ENCODE data around the gene ZNF784.

ZNF784 gene

DNA sequence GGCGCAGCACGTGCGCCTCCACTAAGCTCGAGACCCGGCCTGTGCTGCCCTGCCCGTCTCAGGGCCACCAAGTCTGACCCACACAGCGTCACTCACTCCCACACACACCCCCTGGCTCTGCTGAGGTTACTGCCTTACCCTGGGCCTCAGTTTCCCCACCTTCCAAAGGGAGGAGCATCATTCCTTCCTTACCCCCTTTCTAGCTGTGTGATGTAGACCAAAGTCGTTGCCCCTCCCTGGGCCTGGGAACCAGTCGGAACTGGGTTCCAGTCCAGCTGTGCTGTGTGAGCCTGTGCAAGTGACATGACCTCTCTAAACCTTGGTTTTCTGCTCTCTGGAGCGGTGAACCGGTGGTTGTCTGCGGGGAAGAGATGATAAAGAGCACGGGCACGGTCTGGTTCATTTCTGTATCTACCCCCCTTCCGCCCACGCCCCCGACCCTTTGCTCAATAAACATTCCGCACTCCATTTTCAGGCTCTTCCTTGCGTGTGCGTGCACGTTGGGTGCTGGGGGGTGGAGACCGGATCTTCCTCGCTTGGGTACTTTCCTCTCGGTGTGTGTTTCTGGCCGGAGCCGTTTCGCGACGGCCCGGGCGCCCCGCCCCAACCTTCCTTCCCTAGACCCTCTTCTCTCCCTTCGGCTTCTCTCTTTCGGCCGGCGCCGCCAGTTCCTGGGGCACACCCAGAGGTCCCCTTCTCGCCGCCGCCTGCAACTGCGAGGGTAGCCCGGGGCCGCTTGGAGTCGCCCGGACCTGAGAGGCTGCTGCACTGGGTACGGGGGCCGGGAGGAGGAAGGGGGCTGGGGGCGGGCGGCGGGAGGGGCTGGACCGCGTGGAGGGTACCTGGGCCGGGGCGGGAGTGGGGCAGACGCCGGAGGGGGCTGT, 18.9 kb upstream of the ZNF784 start, which contains the start of gene ZNF581:
Gene ZNF581, plus strand, starts transcription at position 647 of the 884 bp plus-strand sequence. CDS start 923 bp downstream, outside the sequence.
- no peak for DNase-seq (ENCODE audit: low read depth)

DNA sequence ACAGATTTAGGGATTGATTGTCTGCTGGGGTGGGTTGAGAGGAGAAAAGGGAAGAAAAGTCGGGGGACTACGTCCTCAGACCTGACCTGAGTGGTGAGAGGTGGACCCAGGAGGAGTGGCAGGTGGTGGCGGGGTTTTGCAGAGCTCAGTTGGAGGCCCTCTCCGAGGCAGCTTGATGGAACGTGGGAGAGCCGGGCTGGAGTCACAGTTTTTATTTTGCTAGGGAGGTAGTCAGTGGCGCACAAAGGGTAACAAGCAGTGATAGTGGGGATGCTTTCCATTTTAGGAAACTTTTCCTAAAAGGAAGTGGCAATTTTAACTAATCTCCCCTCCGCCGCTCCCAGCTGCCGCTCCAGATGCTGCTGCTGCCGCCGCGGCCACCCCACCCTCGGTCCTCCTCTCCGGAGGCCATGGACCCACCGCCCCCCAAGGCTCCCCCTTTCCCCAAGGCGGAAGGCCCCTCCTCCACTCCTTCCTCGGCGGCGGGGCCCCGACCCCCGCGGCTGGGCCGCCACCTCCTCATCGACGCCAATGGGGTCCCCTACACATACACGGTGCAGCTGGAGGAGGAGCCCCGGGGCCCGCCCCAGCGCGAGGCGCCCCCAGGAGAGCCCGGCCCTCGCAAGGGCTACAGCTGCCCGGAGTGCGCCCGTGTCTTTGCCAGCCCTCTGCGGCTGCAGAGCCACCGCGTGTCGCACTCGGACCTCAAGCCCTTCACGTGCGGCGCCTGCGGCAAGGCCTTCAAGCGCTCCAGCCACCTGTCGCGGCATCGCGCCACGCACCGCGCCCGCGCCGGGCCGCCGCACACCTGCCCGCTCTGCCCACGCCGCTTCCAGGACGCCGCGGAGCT, 18.0 kb upstream of the ZNF784 start:
- no peak for DNase-seq (ENCODE audit: low read depth)

DNA sequence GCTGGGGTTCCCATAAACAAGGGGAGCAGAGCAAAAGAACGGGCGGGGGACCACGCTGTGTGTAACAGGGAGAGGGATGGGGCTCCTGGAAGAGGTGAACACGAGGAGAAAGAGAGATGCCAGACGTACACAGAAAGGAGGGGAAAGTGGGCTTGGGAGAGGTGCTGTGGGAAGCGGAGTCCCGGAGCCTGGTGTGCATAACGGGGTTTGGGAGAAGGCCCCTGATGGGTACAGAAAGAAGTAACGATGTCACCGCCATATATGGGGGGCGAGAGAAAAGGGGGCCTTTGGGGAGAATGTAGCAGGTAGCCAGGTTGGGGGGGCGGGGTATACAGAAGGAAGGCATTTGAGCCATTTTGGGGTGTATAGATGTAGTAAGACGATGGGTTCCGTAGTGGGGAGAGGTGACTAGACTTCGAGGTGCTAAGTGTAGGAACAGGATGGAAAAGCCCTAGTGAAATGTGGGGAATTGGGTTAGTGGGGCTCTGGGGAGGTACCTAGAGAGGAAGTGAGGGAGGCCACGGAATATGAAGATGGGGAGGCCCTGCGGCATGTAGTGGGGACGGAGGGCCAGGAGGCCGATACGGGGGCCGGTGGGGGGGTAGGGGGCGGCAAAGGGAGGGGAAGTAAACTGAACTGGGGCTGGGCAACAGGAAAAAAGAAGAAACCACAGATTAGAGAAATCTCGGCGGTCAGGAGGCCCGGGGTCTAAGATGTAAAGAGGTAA, 17.2 kb upstream of the ZNF784 start:
- no peak for DNase-seq (ENCODE audit: low read depth)

DNA sequence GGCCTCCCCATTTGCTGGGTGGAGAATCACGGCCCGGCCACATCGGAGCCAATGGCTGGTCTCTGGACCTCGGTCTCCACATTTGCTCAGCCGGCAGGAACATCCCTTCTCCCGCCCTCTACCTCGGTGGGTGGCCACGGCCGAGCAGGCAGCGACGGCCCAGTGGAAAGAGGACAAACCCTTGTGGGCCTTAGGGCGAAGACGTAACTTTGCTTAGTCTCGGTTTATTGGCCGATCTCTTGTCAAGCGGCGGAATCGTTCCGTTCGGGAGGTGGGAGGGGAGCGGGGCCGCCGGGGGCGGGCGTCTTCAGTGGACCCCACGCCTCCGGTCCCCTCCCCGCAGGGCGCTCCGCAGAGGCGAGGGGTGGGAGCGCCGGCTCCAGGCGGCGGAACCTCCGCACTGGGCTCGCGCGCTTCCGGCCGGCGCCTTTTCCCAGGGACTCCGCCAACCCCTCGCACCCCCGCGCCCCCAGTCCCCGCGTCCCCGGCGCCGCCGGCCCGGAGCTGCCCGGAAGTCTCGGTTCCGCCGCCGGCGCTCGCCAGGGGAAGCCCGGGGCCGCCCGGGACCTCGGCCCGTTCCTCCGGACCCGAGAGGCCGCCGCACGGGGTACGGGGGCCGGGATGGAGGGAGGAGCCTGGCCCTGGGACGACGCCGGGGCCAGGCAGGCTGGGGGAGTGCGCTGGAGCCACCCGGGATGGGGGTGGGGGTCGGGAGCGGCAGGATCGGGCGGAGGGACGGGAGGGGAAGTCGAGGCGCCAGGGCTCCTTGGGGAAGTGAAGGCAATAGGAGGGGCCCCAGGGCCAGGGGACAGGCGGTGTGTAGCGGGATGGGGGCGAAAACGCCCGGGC, 16.4 kb upstream of the ZNF784 start, which contains the start of gene ZNF580:
Gene ZNF580, plus strand, starts transcription at position 426 of the 849 bp plus-strand sequence. CDS start 1,507 bp downstream, outside the sequence.
- DNase-seq (ENCODE audit: low read depth), result no peak

DNA sequence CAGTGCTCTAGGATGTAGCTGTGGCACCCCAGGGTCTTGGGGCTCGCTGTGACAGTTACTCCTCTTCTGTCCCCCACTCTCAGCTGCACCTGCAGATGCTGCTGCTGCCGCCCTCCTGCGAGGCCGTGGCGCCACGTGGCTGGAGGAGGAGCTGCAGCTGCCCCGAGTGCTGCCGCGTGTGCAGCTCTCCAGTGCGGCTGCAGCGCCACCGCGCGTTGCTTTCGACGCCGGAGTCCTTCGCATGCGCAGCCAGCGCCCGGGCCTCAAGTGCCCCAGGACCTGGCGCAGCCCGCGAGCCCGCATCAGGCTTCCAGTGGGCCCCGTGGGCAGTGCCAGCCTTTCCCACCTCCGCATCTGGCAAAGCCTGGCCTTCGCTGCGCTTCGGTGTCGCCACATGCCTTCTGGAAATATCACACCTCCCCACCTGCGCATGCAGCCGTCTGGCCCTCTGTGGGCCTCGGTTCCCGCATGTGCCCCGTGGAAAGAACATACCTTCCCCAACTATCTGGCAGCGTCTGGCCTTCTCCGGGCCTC, 15.7 kb upstream of the ZNF784 start:
- no peak for DNase-seq (ENCODE audit: low read depth)

DNA sequence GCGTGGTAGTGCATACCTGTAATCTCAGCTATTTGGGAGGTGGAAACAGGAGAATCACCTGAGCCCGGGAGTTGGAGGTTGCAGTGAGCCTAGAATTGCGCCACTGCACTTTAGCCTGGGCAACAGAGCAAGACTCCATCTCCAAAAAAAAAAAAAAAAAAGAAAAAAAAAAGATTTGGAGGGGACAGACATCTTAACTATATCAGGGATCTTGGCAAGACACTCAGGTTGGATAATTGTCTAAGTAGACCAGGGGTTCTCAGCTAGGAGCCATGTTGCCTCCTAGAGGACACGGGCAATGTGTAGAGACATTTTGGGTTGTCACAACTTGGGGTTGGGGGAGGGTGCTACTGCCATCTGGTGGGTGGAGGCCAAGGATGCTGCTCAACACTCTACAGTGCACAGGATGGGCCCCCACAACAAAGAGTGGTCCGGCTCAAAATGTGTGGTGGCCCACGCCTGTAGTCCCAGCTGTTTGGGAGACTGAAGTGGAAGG, 14.5 kb upstream of the ZNF784 start:
- no peak for DNase-seq (ENCODE audit: low read depth)

DNA sequence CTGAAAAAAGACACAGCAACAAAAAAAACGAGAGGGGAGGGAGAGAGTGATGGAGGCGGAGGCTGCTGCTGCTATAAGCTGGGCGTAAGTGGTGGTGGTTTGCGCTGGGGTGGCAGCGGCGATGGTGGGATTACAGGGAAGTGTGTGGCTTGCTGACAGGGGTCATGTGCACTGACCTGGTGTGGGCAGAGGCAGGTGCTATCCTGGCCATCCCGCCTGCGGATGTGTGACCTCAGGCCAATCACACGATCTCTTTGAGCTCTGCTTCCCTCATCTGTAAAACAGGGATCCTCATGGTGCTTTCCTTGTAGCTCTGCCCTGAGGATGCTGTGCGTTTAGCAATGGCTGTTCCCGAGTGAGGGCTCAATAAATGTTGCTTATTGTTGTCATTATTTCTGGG, 13.2 kb upstream of the ZNF784 start:
- no peak for DNase-seq (ENCODE audit: low read depth)

DNA sequence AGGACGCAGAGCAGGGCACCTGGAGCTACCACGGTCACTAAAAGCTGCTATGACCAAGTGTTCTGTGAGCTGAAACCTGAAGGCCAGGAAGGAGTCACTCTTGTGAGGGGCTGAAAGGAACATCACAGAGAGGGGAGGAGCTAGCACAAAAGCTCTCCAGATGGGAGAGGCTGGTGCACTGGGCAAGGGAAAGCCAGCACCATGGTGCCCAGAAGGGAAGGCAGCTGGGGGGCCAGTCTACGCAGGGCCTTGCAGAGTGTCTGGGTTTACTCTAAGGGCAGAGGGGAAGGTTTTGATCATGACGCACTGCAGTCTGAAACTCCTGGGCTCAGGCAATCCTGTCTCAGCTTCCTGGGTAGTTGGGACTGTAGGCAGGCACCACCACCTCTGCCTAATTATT, 12.4 kb upstream of the ZNF784 start:
- DNase-seq (ENCODE audit: low read depth), result no peak

DNA sequence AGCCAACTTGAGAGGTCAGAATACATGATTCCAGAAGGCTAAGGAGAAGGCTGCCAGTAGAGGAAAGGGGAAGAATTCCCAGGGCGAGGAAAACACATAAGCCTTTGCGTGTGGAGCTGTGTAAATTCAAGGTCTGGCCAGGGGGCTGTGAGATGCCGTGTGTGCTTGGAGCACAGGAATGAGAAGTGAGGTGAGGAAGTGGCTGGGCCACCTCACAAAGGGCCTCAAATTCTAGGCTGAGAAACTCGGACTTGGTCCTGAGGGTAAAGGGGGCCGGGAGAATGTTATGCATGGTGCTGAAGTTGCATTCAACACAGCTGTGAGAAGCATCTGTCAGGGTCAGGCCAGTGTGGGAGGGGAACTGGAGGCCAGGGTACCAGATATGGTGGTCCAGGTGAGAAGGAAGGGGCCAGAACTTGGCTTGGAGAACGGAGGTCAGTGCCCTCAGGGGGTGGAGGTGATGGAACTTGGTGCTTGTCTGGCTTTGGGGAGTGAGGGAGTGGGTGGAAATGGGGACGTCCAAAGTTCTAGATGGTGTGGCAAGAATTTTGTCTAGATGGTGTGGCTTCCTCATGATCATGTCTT, 11.6 kb upstream of the ZNF784 start:
- DNase-seq (ENCODE audit: low read depth), result no peak

DNA sequence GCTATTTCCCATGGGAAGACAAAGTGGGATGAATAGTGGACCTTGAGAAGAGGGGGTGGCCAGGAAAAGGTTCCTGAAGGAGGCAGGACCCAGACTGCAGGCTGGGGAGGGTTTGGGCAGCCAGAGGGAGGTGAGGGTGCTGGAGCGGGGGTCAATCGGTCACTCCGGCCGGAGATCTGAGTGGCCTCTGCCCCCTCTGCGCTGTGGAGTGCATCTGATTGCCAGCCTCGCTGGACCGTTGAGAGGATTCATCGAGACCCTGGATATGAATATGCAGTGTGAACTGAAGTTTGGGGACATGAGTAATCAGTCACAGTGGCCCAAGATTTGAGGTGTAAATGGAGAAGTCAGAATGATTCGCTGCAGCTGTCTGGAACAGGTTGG, 11.0 kb upstream of the ZNF784 start:
- DNase-seq (ENCODE audit: low read depth), result no peak

DNA sequence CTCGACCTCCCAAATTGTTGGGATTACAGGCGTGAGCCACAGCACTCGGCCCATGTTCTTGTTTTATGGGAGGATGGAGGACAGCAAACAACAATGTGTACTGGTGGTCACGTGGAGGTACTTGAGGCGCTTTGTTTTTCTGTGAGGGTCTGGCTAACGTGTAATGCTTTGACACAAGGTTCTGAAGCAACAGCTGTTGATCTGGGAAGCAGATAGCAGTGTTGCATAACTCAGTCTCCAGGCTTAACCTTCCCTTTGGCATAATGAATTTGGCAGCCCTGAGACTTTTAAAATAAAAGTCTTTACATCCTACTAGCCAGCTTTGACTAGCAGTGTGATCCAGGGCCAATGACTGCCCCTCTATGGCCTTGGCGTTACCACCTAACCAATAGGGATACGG, 9.5 kb upstream of the ZNF784 start:
- no peak for DNase-seq (ENCODE audit: low read depth)

DNA sequence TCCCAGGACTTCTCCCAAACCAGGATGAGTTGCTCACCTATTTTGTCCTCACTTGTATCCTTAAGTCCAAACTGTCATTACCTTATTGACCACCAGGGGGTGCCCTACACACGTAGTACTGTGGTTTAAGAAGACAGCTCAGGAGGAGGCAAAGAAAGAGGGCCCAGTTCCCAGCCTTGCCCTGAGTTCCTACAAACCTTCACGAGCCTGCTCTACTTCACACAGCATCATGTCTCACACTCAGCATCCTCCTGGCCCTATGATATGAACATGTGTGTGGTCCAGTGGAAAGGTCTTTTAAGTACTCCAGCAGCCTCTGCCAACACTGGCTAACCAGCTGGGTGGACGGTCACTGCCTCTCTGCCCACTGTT, 8.1 kb upstream of the ZNF784 start:
- DNase-seq (ENCODE audit: low read depth), result no peak

DNA sequence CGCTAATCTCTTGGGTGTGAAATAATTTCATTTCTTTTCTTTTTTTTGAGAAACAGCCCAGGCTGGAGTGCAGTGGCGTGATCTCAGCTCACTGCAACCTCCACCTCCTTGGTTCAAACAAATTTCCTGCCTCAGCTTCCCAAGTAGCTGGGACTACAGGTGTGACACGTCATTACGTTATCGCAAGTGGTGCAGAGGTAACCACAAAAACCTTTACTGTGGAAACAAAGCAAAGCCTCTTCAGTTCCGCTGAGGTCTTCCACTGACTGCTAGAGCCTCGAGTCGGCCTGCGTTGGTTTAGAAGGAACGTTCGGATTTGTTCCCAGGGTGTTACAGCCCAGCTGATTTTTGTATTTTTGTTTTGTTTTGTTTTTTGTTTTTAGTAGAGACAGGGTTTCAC, 2.0 kb upstream of the ZNF784 start:
- no peak for DNase-seq (ENCODE audit: low read depth)

DNA sequence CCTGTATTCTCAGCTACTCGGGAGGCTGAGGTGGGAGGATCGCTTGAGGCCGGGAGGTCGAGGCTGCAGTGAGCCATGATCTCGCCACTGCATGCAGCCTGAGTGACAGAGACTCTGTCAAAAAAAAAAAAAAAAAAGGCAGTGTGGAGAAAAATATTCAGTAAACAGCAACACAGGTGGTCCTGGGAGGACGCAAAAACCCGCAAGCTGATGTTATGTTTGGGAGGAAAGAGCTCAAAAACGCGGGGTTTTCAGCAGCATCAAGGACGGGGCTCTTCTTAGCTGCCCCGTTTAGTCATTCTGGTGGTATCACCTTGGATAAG, 599 bp upstream of the ZNF784 start:
- DNase-seq (ENCODE audit: low read depth), result no peak

DNA sequence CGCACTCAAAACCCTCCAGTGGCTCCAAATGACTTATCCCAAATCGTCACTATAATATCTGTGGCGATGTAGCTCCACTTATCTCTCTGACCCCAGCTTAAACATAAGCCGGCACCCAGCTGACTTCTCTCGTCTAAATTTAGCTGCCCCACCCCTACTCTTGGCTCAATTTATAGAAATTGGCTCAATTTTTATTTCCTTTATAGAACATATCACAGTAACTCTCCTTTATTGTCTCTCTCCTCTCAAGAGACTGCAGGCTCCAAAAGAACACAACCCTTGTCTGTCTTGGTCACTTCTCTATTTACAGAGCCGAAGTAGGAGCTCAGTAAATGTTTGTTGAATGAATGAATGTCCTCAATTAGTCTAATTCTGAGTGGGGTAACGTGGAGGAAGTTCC, 805 bp downstream of the ZNF784 start:
- DNase-seq (ENCODE audit: low read depth), result no peak

DNA sequence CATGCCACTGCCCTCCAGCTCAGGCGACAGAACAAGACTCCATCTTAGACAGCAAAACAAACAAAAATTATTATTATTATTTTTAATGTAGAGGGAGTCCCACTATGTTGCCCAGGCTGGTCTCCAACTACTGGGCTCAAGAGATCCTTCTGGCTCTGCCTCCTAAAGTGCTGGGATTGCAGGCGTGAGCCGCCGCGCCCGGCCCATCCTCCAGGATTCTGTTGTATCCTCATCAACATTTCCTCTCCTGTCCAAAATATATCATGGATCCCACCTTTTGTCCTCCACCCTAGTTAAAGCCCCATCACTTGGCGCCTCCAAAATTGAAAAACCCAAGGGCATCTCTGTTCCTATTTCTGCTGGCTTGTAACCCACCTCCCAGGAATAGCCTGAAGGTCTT, 1.2 kb downstream of the ZNF784 start:
- no peak for DNase-seq (ENCODE audit: low read depth)

DNA sequence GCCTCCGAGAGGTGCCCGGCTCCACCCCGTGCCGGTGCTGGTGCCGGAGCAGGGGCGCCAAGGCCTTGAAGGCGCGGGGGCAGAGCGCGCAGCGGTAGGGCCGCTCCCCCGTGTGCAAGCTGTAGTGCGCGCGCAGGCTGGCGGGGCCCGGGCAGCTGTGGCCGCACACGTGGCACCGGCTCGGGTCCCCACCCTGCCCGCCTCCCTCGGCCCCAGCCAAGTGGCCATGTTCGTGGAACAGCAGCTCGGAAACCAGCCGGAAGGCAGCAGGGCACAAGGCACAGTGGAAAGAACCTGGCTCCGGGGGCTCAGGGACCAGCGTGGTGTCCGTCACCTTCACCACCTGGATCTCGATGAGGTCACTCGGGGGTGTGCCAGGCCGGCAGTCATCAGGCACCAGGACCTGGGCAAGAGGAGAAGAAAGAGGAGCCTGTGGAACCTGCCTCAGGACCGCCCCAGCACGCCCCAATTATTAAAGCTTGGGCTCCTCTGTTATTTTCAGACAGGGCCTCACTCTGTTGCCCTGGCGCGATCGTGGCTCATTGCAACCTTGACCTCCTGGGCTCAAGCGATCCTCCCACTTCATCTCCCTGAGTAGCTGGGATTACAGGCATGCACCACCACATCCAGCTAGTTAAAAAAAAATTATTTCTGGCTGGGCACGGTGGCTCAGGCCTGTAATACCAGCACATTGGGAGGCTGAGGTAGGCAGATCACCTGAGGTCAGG, 2.0 kb downstream of the ZNF784 start:
- no peak for DNase-seq (ENCODE audit: low read depth)

DNA sequence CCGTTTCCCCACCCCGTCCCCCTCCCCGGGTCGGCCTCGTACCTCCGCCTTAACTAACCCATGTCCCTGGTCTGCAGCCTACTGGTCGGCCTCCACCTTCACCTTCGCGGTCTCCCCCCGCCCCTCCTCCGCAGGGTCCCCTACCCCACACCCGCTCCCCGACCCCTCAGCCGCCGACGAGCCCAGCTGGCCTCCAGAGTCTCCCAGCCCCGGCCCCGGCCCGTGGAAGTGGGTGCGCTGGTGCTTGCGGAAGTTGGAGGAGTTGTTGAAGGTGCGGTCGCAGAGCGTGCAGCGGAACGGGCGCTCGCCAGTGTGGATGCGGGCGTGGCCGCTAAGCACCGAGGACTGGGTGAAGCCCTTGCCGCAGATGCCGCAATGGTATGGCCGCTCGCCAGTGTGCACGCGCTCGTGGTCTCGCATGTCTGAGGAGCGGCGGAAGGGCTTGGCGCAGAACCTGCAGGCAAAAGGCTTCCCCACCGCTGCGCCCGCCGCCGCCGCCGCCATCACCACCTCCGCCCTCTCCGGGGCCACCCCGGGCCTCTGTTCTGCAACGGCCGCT, 2.6 kb downstream of the ZNF784 start:
- no peak for DNase-seq (ENCODE audit: low read depth)

DNA sequence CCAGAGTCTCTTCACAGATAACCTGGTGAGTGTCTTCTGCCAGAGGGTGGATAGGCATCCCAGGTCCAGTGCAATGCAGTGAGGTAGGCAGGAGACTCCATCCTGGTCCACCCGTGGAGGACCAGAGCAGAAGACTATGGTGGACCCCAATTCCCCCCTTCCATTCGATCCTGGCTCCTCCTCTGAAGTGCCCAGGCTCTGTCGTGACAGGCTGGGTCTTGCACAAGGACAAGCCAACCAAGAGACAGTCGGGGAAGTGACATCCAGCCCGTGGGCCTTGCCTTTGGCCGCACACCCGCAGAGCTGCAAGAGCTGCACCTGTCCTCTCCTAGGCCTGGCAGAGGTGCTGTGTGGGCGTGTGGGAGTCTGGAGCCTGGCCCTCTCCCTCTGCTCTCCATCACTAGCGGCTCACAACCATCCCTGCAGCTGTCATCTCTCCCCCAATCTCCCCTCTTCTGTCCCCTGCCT, 3.1 kb downstream of the ZNF784 start:
- DNase-seq (ENCODE audit: low read depth), result no peak
